B cell (primary cell): Measurements from ENCODE around the gene CFAP61.

ENCODE experiments used
- CTCF ChIP-seq: fragments of 200-600 bp; IDR thresholded peaks from one replicate; pipeline ENCODE4 v1.8.0; 2022; ENCODE audit warnings: antibody characterized with exemption, mild to moderate bottlenecking
- EZH2 ChIP-seq: IDR thresholded peaks from 2 replicates; pipeline ENCODE4 v1.6.1; 2012; ENCODE audit warnings: borderline replicate concordance, low read depth, mild to moderate bottlenecking, moderate library complexity, low read length; ENCODE audit not compliant: insufficient read depth, poor library complexity, severe bottlenecking

- TF ChIP-seq CTCF, result no peak
- TF ChIP-seq EZH2, result no peak
These were observed 278.8 kb downstream of the CFAP61 start for GRCh38 chr20:20331156-20331555.
